Keratinocyte (primary cell): ENCODE results near the gene CA5A. TPM values are rescaled to one million over a fixed set of nuclear protein-coding genes. Genes with fewer than 3 reads are reported as not detected.
"Not testable (repeated sequence)": the region's sequence is repeated elsewhere in the genome, so short reads cannot be mapped to it uniquely, and the experiment has no call there.

Source experiments
- DNase-seq: peaks from one replicate; pipeline ENCODE4 v3.0.0-alpha.2; 2011; ENCODE audit warnings: low read depth, missing footprints, low spot score
- FAIRE-seq: peaks from 2 replicates; lab custom pipeline; 2011; peaks lifted over from hg19 to GRCh38; lab: Jason Lieb, UNC
- H2AFZ ChIP-seq: 2 replicates; pipeline ENCODE4 v1.6.0; 2012; ENCODE audit warnings: low read length, control low read depth, inconsistent platforms; ENCODE audit not compliant: control insufficient read depth
- H3K27ac ChIP-seq: 2 replicates; pipeline ENCODE4 v1.5.1; 2011; ENCODE audit warnings: low read length; ENCODE audit not compliant: control insufficient read depth, insufficient read depth
- H3K27me3 ChIP-seq: 3 replicates; pipeline ENCODE4 v1.6.0; 2011; ENCODE audit warnings: low read length; ENCODE audit not compliant: control insufficient read depth, insufficient read depth; ENCODE audit errors: extremely low read depth
- H3K36me3 ChIP-seq, 2 experiments: 2 replicates in 1 of 2; 3 replicates in 1 of 2; pipeline ENCODE4 v1.5.1; 2011; ENCODE audit warnings: low read length in 2 of 2, mild to moderate bottlenecking in 1 of 2; ENCODE audit not compliant: control insufficient read depth in 2 of 2, insufficient read depth in 2 of 2; ENCODE audit errors: extremely low read depth in 1 of 2
- H3K4me1 ChIP-seq: 3 replicates; pipeline ENCODE4 v1.5.1; 2011; ENCODE audit warnings: low read length; ENCODE audit not compliant: control insufficient read depth, insufficient read depth; ENCODE audit errors: extremely low read depth
- H3K4me2 ChIP-seq: 3 replicates; pipeline ENCODE4 v1.6.0; 2011; ENCODE audit warnings: low read depth, low read length; ENCODE audit not compliant: control insufficient read depth, insufficient read depth; ENCODE audit errors: extremely low read depth
- H3K4me3 ChIP-seq, 3 experiments: fragments of 200-600 bp in 1 of 3; sonication (generic) in 1 of 3; 2 replicates in 2 of 3; 3 replicates in 1 of 3; pipeline ENCODE4 v1.5.1; 2011 to 2016; ENCODE audit warnings: low read length in 3 of 3, mild to moderate bottlenecking in 3 of 3, control low read depth in 2 of 3, inconsistent platforms in 1 of 3, low read depth in 1 of 3, mixed read lengths in 1 of 3, mixed run types in 1 of 3, moderate library complexity in 1 of 3; ENCODE audit not compliant: control insufficient read depth in 2 of 3, insufficient read depth in 2 of 3; ENCODE audit errors: extremely low read depth in 1 of 3
- H3K79me2 ChIP-seq: 2 replicates; pipeline ENCODE4 v1.6.0; 2012; ENCODE audit warnings: low read length; ENCODE audit not compliant: control insufficient read depth, insufficient read depth
- H3K9ac ChIP-seq: 3 replicates; pipeline ENCODE4 v1.6.0; 2011; ENCODE audit warnings: low read length; ENCODE audit not compliant: control insufficient read depth, insufficient read depth; ENCODE audit errors: extremely low read depth
- H3K9me1 ChIP-seq: 3 replicates; pipeline ENCODE4 v1.6.0; 2011; ENCODE audit warnings: low read length; ENCODE audit not compliant: control insufficient read depth, insufficient read depth; ENCODE audit errors: extremely low read depth
- H3K9me3 ChIP-seq: 2 replicates; pipeline ENCODE4 v1.5.1; 2012; ENCODE audit warnings: low read depth, low read length; ENCODE audit not compliant: control insufficient read depth
- H4K20me1 ChIP-seq: 3 replicates; pipeline ENCODE4 v1.6.0; 2011; ENCODE audit warnings: low read length; ENCODE audit not compliant: control insufficient read depth, insufficient read depth; ENCODE audit errors: extremely low read depth
- CTCF ChIP-seq, 3 experiments: IDR thresholded peaks in 1 of 3; conservative IDR thresholded peaks in 1 of 3; optimal IDR thresholded peaks in 1 of 3; 2 replicates in 2 of 3; 3 replicates in 1 of 3; pipeline versions ENCODE3 to v1.5.1; 2011; ENCODE audit warnings: low read length in 3 of 3, mild to moderate bottlenecking in 3 of 3, moderate library complexity in 2 of 3, control low read depth in 1 of 3, inconsistent platforms in 1 of 3; ENCODE audit not compliant: insufficient read depth in 2 of 3; ENCODE audit errors: extremely low read depth in 1 of 3
- EZH2 ChIP-seq: IDR thresholded peaks from one replicate; pipeline ENCODE4 v1.6.1; 2012; ENCODE audit warnings: inconsistent platforms, mild to moderate bottlenecking, low read length, moderate library complexity
- dilution Hi-C: fragments of 300-500 bp; cut with MboI; formaldehyde crosslinking; loops from one replicate; pipeline ENCODE4 v1.7.0; 2020; ENCODE audit warnings: low sequenced_read_pairs; ENCODE audit not compliant: extremely low pct_ligation_motif_present
- polyA plus RNA-seq, 5 experiments: library from polyadenylated mRNA; depleted of rRNA in 3 of 5; stranded (reverse) in 3 of 5; stranded (forward) in 1 of 5; unstranded in 1 of 5; fragments of >200 nt; gene quantifications; 1 replicate in 1 of 5; 2 replicates in 3 of 5; 3 replicates in 1 of 5; pipeline versions ENCODE4 v1.2.1 to v1.2.3, GENCODE V29; 2011 to 2012; ENCODE audit warnings: missing spikeins in 2 of 5, low read depth in 1 of 5, low replicate concordance in 1 of 5

CA5A gene
- polyA plus RNA-seq, 1 donor (not counting 4 experiments of a cell fraction or from before 2014, with no cell fraction given), result not detected

GRCh38 chr16:87895641-87896141, 40.6 kb downstream of the CA5A start:
- Histone ChIP-seq H3K27me3 (no peaks in the 10 kb centered on the region), H3K9me3 (no peaks in the 10 kb centered on the region), H3K36me3 (no peaks in the 10 kb centered on the region), H2AFZ (no peak overlapping the region), H4K20me1 (no peaks in the 10 kb centered on the region), H3K27ac (no peak overlapping the region), H3K4me2 (no peak overlapping the region), H3K9ac (no peak overlapping the region), H3K9me1 (no peaks in the 10 kb centered on the region), H3K79me2 (no peaks in the 10 kb centered on the region), H3K4me3 (no peak overlapping the region), H3K4me1 (peaks cover 15% of the 10 kb centered on the region)
- TF ChIP-seq CTCF (optimal IDR thresholded peaks at IDR 0.05 in 1 of 3, IDR thresholded peaks at IDR 0.05 in 1 of 3, conservative IDR thresholded peaks at IDR 0.05 in 1 of 3; ENCODE audit: extremely low read depth in 1 of 3, insufficient read depth in 2 of 3, low read length in 3 of 3) (no peak), EZH2 (no peak)
- dilution Hi-C loops, result no loop called here
- peak; percentile 19 for DNase-seq
- no peak for FAIRE-seq

- H4K20me1 ChIP-seq, FAIRE-seq, H3K27ac ChIP-seq, H3K79me2 ChIP-seq, H3K36me3 ChIP-seq, H3K4me2 ChIP-seq, dilution Hi-C loops, H3K27me3 ChIP-seq, H2AFZ ChIP-seq, DNase-seq, H3K9me1 ChIP-seq, H3K9ac ChIP-seq, H3K9me3 ChIP-seq, H3K4me3 ChIP-seq: not testable (repeated sequence)
- H3K4me1 ChIP-seq, result peaks cover 15% of the 10 kb centered on the region
Measured at GRCh38 chr16:87894005-87894404, 42.3 kb downstream of the CA5A start.

- no peak for FAIRE-seq
- dilution Hi-C loops, result no loop called here
- Histone ChIP-seq H3K9me3 (no peaks in the 10 kb centered on the region), H3K36me3 (no peaks in the 10 kb centered on the region), H3K79me2 (no peaks in the 10 kb centered on the region), H2AFZ (no peak overlapping the region), H3K4me3 (no peak overlapping the region), H3K9ac (no peak overlapping the region), H4K20me1 (no peaks in the 10 kb centered on the region), H3K9me1 (no peaks in the 10 kb centered on the region), H3K4me1 (peaks cover 13% of the 10 kb centered on the region), H3K4me2 (no peak overlapping the region), H3K27ac (no peak overlapping the region), H3K27me3 (no peaks in the 10 kb centered on the region)
- no peak for DNase-seq
- TF ChIP-seq EZH2 (no peak), CTCF (optimal IDR thresholded peaks at IDR 0.05 in 1 of 3, IDR thresholded peaks at IDR 0.05 in 1 of 3, conservative IDR thresholded peaks at IDR 0.05 in 1 of 3; ENCODE audit: extremely low read depth in 1 of 3, insufficient read depth in 2 of 3, low read length in 3 of 3) (no peak)
Measured at GRCh38 chr16:87891764-87892163, 44.6 kb downstream of the CA5A start.
